Astrocyte (in vitro differentiated cells and primary cell): ENCODE measurements around the gene PPARG.

Experiments
- EZH2 ChIP-seq: IDR thresholded peaks from 2 replicates; pipeline ENCODE4 v1.6.1; 2012; ENCODE audit warnings: mild to moderate bottlenecking, low read length, inconsistent platforms; ENCODE audit not compliant: insufficient read depth
- TF ChIP-seq, protein P1 (sequence below): IDR thresholded peaks from 2 replicates; pipeline ENCODE4 v1.5.1; 2011; ENCODE audit warnings: low read depth, mild to moderate bottlenecking, inconsistent platforms, low read length, moderate library complexity; ENCODE audit not compliant: insufficient read depth

DNA sequence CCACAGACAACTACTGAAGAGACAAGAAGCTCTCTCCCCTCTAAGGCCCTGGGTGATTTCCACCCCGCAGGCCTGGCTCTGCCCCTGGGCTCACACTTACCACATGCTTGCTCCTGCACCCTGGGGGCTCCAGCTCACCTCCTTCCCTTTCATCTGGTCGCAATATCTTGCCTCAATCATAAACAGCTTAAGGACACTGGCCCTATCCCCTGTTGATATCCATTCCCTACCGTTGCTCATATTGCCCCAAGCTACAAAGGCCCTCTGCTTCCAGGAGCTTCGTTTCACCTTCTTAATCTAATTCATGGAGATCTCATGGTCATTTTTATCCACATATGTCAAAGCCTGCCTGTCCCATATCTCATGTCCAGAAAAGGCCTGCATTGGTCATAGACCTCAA lies 149.4 kb downstream of the PPARG start:
- TF ChIP-seq, protein P1, sequence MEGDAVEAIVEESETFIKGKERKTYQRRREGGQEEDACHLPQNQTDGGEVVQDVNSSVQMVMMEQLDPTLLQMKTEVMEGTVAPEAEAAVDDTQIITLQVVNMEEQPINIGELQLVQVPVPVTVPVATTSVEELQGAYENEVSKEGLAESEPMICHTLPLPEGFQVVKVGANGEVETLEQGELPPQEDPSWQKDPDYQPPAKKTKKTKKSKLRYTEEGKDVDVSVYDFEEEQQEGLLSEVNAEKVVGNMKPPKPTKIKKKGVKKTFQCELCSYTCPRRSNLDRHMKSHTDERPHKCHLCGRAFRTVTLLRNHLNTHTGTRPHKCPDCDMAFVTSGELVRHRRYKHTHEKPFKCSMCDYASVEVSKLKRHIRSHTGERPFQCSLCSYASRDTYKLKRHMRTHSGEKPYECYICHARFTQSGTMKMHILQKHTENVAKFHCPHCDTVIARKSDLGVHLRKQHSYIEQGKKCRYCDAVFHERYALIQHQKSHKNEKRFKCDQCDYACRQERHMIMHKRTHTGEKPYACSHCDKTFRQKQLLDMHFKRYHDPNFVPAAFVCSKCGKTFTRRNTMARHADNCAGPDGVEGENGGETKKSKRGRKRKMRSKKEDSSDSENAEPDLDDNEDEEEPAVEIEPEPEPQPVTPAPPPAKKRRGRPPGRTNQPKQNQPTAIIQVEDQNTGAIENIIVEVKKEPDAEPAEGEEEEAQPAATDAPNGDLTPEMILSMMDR = no peak
- no peak for TF ChIP-seq EZH2
